Uterus (tissue), 2 donors: ENCODE data around the gene PRKAG2.

Source experiments
- POLR2A ChIP-seq, 2 donors: fragments of 450-650 bp; IDR thresholded peaks; one replicate each; pipeline ENCODE4 v1.6.1; 2016; ENCODE audit warnings: antibody characterized with exemption in 2 of 2, mild to moderate bottlenecking in 1 of 2, moderate library complexity in 1 of 2
- TF ChIP-seq, protein P1 (sequence below), 4 experiments: fragments of 200-600 bp in 2 of 4; fragments of 450-650 bp in 2 of 4; sonication (generic) in 2 of 4; IDR thresholded peaks; one replicate each; pipeline ENCODE4 v1.5.1; 2016 to 2019; ENCODE audit warnings: antibody characterized with exemption in 4 of 4, mild to moderate bottlenecking in 2 of 4, moderate library complexity in 1 of 4

DNA sequence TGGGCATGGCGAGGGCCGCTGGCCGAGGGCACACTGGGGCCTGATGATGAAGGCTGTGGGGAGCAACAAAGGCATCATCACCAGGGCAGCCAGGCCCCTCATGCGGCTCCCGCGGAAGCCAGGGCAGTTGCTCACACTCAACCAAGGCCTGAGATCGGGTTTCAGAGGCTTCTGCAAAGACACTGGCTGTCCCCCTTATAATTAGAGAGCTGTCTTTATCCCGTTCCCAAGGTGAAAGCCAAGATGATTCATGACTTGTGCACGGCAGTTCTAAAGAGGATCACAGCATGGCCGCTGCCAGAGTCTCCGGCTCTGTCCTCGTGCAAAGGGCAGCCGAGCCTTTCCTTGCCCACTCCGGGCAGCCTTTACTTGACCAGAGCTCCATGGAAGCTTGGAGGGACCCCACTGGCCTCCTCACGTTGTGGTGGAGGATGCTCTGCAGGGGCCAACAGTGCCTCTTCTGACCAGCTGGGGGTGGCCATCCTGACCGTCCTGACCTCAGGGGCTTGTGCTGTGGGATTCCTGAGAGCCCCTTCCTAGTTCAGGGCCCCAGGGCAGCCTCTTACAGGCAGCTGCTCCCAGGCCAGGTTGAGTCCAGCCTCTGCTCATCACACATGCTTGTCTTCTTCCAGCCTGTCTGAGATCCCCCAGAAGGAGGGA, 82.3 kb downstream of the PRKAG2 start:
- TF ChIP-seq, protein P1, sequence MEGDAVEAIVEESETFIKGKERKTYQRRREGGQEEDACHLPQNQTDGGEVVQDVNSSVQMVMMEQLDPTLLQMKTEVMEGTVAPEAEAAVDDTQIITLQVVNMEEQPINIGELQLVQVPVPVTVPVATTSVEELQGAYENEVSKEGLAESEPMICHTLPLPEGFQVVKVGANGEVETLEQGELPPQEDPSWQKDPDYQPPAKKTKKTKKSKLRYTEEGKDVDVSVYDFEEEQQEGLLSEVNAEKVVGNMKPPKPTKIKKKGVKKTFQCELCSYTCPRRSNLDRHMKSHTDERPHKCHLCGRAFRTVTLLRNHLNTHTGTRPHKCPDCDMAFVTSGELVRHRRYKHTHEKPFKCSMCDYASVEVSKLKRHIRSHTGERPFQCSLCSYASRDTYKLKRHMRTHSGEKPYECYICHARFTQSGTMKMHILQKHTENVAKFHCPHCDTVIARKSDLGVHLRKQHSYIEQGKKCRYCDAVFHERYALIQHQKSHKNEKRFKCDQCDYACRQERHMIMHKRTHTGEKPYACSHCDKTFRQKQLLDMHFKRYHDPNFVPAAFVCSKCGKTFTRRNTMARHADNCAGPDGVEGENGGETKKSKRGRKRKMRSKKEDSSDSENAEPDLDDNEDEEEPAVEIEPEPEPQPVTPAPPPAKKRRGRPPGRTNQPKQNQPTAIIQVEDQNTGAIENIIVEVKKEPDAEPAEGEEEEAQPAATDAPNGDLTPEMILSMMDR (IDR thresholded peaks at IDR 0.05) = no peak
- no peak for TF ChIP-seq POLR2A (IDR thresholded peaks at IDR 0.05)
